ELR (cell line): ENCODE data around the gene SNRPA.
"Not testable (repeated sequence)": the region's sequence is repeated elsewhere in the genome, so short reads cannot be mapped to it uniquely, and the experiment has no call there.

Experiments
- DNase-seq: peaks from one replicate; pipeline ENCODE4 v3.0.0-alpha.2; 2015; ENCODE audit warnings: low read depth

SNRPA gene

GRCh38 chr19:40777937-40778705 lies 27.1 kb downstream of the SNRPA start, which contains the start of gene RAB4B:
Gene RAB4B (plus strand): TSS chr19:40778247. CDS start chr19:40778376, 129 bp downstream.
- DNase-seq, result peak; percentile 99

GRCh38 chr19:40778706-40779284 lies 27.8 kb downstream of the SNRPA start:
- peak; percentile 47 for DNase-seq

- no peak for DNase-seq
Measured at GRCh38 chr19:40780582-40780981, 29.6 kb downstream of the SNRPA start.

GRCh38 chr19:40781140-40781539 lies 30.1 kb downstream of the SNRPA start:
- no peak for DNase-seq

- DNase-seq, result no peak
Measured at GRCh38 chr19:40783711-40784110, 32.7 kb downstream of the SNRPA start.

GRCh38 chr19:40784146-40784545 lies 33.1 kb downstream of the SNRPA start:
- not testable (repeated sequence) for DNase-seq

- DNase-seq, result no peak
Measured at GRCh38 chr19:40785526-40785925, 34.5 kb downstream of the SNRPA start.

- no peak for DNase-seq
Measured at GRCh38 chr19:40786060-40787037, 35.3 kb downstream of the SNRPA start.

- DNase-seq, result no peak
Measured at GRCh38 chr19:40791349-40791748, 40.3 kb downstream of the SNRPA start.

GRCh38 chr19:40791996-40792395 lies 41.0 kb downstream of the SNRPA start:
- DNase-seq, result no peak

GRCh38 chr19:40797166-40797962 lies 46.4 kb downstream of the SNRPA start:
- no peak for DNase-seq

GRCh38 chr19:40797963-40798682 lies 47.1 kb downstream of the SNRPA start:
- DNase-seq, result peak; percentile 75

- DNase-seq, result peak; percentile 99
Measured at GRCh38 chr19:40798683-40799557, 47.9 kb downstream of the SNRPA start, which contains the start of gene EGLN2. Gene EGLN2 (plus strand): TSS chr19:40799191. CDS start chr19:40800573, 1,382 bp downstream.

GRCh38 chr19:40799558-40800338 lies 48.7 kb downstream of the SNRPA start:
- peak; percentile 52 for DNase-seq

GRCh38 chr19:40800339-40800996 lies 49.5 kb downstream of the SNRPA start:
- DNase-seq, result no peak

- no peak for DNase-seq
Measured at GRCh38 chr19:40800997-40801377, 50.0 kb downstream of the SNRPA start.

- DNase-seq, result no peak
Measured at GRCh38 chr19:40801426-40802299, 50.7 kb downstream of the SNRPA start.
